ENCODE measurements around the gene CDC42BPA. TPM values are rescaled to one million over a fixed set of nuclear protein-coding genes. Genes with fewer than 3 reads are reported as not detected.
"Not testable (repeated sequence)": the region's sequence is repeated elsewhere in the genome, so short reads cannot be mapped to it uniquely, and the experiment has no call there.

The CDC42BPA gene
- total RNA-seq, 2 donors from 2014 or later: 26.4 to 36.6 TPM

- Histone ChIP-seq H3K9ac (ENCODE audit: low read depth in 2 of 2, low read length in 2 of 2) (no peak overlapping the region), H3K36me3 (no peaks in the 10 kb centered on the region), H3K4me1 (no peaks in the 10 kb centered on the region), H3K9me3 (no peaks in the 10 kb centered on the region), H3K4me3 (no peak overlapping the region), H3K27ac (no peak overlapping the region), H3K27me3 (no peaks in the 10 kb centered on the region)
- TF ChIP-seq CTCF (IDR thresholded peaks at IDR 0.05): no peak
- intact Hi-C loops (cut with DNase I): no loop called here
- DNase-seq: no peak
Observed at GRCh38 chr1:227112538-227112937, 205.8 kb downstream of the CDC42BPA start.

GRCh38 chr1:227111782-227112181, 206.5 kb downstream of the CDC42BPA start:
- Histone ChIP-seq H3K36me3 (no peaks in the 10 kb centered on the region), H3K9ac (ENCODE audit: low read depth in 2 of 2, low read length in 2 of 2) (no peak overlapping the region), H3K27ac (no peak overlapping the region), H3K4me3 (no peak overlapping the region), H3K9me3 (no peaks in the 10 kb centered on the region), H3K27me3 (no peaks in the 10 kb centered on the region), H3K4me1 (no peaks in the 10 kb centered on the region)
- no peak for TF ChIP-seq CTCF (IDR thresholded peaks at IDR 0.05)
- no peak for DNase-seq
- intact Hi-C loops (cut with DNase I): no loop called here

GRCh38 chr1:227105291-227105690, 213.0 kb downstream of the CDC42BPA start:
- H3K9me3 ChIP-seq; H3K9ac ChIP-seq (ENCODE audit: low read depth in 2 of 2, low read length in 2 of 2); H3K4me1 ChIP-seq; DNase-seq; H3K27ac ChIP-seq; H3K36me3 ChIP-seq; intact Hi-C loops (cut with DNase I); H3K27me3 ChIP-seq; H3K4me3 ChIP-seq: not testable (repeated sequence)

- H3K9ac ChIP-seq (ENCODE audit: low read depth in 2 of 2, low read length in 2 of 2): no peak overlapping the region
- H3K36me3 ChIP-seq: no peaks in the 10 kb centered on the region
- no peak for TF ChIP-seq CTCF (IDR thresholded peaks at IDR 0.05)
- intact Hi-C loops (cut with DNase I): no loop called here
- H3K4me1 ChIP-seq: no peaks in the 10 kb centered on the region
- no peak overlapping the region for H3K4me3 ChIP-seq
- H3K27ac ChIP-seq: no peak overlapping the region
- no peaks in the 10 kb centered on the region for H3K9me3 ChIP-seq
- DNase-seq: no peak
- no peaks in the 10 kb centered on the region for H3K27me3 ChIP-seq
Observed at GRCh38 chr1:227102056-227102455, 216.2 kb downstream of the CDC42BPA start.

- Histone ChIP-seq H3K9ac (ENCODE audit: low read depth in 2 of 2, low read length in 2 of 2) (no peak overlapping the region), H3K27ac (peak overlapping the region; percentile 38), H3K9me3 (no peaks in the 10 kb centered on the region), H3K4me3 (no peak overlapping the region), H3K36me3 (no peaks in the 10 kb centered on the region), H3K4me1 (no peaks in the 10 kb centered on the region), H3K27me3 (no peaks in the 10 kb centered on the region)
- intact Hi-C loops (cut with DNase I): no loop called here
- no peak for TF ChIP-seq CTCF (IDR thresholded peaks at IDR 0.05)
- peak; percentile 37 for DNase-seq
Observed at GRCh38 chr1:227094249-227094966, 223.9 kb downstream of the CDC42BPA start.

- intact Hi-C loops (cut with DNase I): no loop called here
- no peaks in the 10 kb centered on the region for H3K9me3 ChIP-seq
- TF ChIP-seq CTCF (IDR thresholded peaks at IDR 0.05): no peak
- H3K27me3 ChIP-seq: no peaks in the 10 kb centered on the region
- H3K27ac ChIP-seq: no peak overlapping the region
- DNase-seq: no peak
- no peak overlapping the region for H3K4me3 ChIP-seq
- H3K36me3 ChIP-seq: no peaks in the 10 kb centered on the region
- no peak overlapping the region for H3K9ac ChIP-seq (ENCODE audit: low read depth in 2 of 2, low read length in 2 of 2)
- no peaks in the 10 kb centered on the region for H3K4me1 ChIP-seq
Observed at GRCh38 chr1:227093309-227093708, 225.0 kb downstream of the CDC42BPA start.

All from colonic mucosa (tissue), 4 donors.